Central memory CD4-positive, alpha-beta T cell (primary cell): ENCODE results near the gene PHF23.
A peak's percentile ranks its signal among the peaks of the same experiment; 100 is the strongest.

ENCODE experiments used
- DNase-seq: peaks from one replicate; pipeline ENCODE4 v3.0.0; 2022

PHF23 gene

DNA sequence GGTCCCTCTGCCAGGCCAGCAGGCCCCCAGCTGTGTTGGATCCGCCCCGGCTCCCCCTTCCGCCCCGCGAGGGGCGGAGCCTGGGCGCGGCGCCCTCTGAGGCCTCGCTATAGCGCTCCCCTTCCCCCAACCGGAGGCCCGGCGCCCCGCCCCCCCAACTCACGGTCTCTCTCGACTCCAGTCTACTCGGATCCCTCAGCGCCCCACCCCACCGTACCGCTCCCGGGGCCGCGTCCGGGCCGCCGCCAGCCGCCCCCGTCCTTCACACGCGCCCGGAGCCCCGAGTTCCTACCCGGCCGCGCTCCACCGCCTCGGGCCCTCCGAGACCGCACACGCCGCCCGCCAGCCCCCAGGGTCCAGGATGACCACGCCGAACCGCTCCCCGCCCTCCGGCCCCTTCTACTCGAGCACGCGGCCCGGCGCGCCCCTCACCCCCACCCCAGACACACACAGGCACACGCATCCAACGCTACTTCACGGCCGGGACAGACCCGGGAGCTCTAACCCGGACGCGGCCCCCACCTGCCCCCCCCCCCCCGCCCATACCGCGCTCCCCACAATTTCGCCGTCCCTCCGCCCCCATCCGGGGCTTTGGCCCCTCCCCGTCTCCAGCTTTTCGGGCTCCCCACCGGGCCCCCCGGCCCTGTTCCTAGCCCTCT lies 1.4 kb downstream of the PHF23 start:
- peak; percentile 66 for DNase-seq

DNA sequence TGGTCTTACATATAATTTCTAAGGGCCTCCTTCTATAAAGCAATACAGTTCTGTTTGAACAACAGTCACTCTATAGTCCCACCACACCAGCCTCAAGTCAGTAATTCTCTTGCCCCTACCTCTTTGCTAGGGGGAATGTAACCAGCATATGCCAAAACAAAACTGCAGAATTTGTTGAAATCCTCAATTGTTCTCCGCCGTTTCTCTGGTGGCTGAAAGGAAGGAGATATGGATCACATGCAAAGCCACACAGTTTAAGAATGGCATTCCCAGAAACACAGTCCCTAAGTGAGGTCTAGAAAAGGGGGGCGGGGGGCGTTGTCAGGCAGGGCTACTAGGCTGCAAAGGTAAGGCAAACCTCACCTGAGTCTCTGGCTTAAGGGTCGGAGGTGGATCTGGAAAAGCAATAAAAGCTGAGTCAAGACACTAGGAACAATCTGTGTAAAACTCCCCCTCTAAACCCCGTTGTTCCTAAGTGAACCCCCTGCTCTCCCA lies 1.9 kb downstream of the PHF23 start:
- DNase-seq = no peak

DNA sequence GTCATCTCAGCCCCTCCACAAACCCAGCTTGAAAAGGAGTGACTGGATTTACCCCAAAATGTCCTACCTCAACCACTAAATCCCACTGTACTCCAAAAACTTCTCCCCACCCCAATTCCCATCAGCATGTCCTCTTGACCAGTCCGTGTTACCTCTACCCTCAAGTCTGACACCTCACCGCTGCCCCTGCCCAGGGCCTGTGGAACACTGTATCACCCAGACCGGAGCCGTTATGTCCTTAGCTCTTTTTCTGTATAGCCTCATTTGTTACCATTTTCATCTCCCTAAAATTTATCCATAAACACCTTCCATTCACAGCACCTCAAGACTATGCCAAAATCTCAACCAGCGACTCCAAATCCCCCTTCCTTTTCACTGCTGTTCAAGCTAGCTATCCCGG lies 2.4 kb downstream of the PHF23 start:
- no peak for DNase-seq

DNA sequence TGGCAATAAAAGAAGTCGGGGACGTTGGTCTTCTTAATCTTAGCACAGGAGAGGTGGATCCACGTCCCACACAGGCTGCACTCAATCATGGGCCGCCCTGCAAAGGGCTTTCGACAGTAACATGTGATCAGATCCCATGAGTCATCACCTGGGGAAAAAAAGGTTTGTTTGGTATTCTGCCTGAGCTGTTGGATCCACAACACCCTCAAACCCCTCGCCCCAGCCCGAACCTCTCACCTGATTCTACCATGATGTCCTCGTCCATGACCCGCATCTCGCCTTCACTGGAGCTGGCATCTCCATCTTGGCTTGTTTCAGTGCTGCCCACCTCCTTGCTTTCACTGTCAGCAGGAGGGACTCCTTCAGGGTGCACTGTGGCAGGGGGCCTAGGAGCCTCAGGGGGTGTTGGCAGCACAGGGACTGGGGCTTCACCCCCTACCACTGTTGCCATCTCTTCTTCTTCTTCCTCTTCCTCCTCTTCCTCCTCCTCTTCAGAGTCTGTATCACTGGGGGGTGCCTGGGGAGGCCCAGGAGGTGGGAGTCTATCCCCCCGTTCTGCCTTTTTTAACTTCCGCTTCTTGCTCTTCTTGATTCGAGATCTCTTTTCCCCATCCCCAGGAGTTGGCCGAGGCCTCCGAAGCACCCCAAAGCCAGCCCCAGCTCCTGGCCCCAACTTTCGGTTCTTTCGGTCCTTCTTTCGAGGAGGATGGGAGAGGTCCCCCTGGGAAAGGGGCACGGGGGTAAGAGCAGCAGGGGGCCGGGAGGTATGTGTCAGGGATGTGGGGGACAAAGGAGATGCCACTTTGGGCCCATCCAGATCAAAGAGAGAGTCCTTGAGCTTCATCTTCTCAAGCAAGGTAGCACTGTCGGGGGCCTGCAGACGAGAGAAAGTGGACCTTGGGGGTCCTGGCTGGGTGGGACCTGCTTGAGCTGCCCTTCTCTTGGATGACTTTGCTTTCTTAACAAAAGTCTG lies 3.3 kb downstream of the PHF23 start:
- no peak for DNase-seq

DNA sequence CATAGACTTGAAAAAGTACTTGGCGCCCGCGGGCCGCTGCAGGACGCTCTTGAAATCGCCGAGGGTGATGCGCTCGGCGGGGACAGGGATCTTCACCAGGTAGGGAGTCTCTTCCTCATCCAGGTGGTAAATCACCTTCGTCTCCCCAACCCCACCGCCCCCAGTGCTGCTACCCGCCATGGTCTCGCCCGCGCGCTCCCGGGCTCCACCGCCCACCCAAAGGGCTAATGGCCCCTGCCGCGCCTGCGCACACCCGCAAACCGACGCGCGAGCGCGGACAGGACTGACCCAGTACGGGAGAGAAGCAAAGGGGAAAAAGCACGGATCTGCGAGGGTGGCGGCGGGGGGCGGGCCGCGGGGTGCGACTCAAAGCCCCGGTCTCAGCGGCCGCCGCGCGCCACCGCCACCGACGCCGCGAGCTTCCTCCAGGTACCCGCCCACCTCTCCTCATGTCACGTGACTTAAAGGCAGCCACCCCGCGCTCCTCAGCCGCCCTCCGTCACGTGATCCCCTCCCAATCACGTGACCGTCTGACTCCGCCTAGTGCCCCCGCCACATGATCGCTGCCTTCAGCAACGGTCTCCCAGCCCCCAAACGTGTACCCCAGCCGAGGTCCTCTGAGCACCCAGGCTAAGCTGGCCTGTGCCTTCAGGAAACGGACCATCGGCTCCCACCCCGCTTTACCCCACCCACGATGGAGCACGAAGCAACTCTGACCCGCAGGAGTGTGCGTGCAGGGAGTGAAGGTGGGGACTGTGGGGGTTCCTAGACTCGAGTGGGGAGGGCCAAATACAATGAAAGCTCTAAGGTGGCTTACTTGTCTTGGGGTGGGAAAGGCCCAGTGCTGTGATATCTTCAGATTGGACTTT lies 4.9 kb downstream of the PHF23 start, which contains the start of gene DVL2:
Gene DVL2, minus strand, starts transcription at position 435 of the 869 bp plus-strand sequence. Its CDS starts 255 bp downstream, at position 180.
- DNase-seq = peak; percentile 93

DNA sequence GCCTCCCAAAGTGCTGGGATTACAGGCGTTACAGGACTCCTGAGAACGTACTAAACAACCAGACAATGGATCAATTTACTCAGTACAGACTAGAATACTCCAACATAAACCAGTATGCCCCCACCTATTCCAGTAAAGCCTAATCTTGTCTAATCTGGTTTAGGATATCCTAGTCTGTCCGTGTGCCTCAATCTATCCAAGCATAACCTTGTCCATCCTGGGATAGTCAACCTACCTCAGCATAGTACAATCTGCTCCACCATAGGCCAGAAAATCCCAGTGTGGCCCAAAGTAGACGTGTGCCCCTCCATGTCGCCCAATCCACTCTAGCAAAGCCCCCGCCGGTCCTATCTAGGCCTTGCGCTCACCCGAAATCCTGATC lies 5.6 kb downstream of the PHF23 start:
- DNase-seq = no peak

DNA sequence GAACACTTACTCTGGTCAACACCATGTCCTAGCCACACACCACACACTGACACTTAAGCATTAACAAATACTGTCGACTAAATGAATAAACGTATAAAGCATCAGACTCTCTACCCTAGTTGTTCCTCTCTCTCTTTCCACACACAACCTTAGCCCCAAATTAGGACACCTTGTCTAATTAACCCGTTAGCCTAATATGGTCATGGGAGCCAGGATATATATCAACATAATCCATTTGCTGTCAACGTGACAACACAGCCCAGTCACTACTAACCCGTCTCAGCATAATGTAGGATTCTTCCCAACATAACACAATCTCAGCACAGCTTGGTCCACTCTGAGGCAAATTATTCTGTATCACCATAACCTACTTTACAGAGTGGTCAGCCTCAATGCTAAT lies 7.1 kb downstream of the PHF23 start:
- DNase-seq = no peak

DNA sequence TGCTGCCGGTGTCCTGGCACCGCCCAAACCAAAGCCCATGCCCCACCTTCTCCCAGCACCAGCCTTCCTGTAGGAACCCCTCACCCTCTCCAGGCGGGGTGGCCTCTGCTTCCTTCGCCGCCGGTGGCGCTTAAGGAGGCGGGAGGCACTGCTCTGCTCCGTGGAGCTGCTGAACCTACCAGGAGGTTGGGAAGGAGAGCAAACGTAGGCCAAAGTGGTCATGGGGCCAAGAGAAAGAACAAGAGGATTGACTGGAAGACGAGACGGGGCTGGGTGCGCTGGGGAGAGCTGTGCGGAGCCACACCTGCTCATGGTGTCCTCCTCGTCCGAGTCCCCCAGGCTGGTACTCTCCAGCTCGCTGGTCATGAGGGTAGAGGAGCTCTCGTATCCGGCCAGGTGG lies 9.8 kb downstream of the PHF23 start:
- DNase-seq = no peak

DNA sequence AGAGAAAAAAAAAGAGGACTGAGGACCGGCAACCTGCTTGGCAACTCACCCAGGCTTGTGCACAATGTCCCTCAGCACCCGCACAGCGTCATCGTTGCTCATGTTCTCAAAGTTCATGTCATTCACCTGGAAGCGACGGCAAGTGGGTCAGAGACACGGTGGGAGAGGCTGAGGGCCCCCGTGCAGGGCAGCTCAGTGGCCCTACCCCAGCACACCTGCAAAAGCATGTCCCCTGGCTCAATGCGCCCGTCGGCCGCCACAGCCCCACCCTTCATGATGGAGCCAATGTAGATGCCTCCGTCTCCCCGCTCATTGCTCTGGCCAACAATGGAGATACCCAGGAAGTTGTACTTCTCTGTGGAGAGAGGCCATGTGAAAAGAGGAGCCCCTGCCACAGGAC lies 10.3 kb downstream of the PHF23 start:
- DNase-seq = no peak

DNA sequence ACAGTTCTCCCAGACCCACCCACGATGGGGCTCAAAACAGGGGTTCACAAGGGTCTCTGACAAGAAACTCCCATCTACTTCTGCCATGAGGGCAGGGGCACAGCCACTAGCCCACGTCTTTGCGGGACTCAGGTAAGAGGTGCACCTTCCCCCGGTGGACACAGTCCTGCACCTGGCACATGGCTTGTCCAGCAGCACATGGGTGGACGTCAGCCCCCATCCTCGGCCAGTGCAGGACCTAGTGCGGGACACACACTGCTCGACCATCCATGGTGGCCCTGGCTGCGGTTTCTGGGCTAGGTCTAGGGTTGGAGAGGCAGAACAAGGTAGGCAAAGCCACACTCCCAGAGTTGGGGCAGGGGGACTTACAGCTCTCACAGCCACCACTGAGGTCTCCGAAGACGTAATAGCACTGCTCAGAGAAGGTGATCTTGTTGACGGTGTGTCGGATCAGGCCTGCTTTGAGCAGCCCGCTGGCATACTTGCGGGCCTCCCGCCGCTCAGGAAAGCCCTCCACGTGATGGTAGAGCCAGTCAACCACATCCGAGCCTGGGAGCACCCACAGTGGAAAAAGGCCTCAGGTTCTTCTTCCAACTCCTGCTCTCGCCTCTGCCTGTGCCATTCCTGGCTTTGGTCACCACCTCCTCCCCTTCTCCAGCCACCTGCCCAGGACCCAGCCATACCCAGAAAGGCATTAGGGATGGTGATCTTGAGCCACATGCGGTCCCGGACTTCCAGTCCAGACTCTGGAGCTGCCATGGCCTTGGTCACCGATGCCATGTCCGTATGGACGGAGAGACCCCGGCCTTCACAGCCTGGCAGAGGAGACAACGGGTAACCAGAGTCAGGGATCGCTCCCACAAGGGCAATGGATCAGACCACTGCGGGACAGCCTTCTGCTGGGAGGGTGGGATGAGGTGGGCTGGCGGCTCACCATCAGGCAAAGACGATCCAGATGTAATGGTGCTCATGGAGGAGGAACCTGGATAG lies 12.2 kb downstream of the PHF23 start:
- DNase-seq = no peak

DNA sequence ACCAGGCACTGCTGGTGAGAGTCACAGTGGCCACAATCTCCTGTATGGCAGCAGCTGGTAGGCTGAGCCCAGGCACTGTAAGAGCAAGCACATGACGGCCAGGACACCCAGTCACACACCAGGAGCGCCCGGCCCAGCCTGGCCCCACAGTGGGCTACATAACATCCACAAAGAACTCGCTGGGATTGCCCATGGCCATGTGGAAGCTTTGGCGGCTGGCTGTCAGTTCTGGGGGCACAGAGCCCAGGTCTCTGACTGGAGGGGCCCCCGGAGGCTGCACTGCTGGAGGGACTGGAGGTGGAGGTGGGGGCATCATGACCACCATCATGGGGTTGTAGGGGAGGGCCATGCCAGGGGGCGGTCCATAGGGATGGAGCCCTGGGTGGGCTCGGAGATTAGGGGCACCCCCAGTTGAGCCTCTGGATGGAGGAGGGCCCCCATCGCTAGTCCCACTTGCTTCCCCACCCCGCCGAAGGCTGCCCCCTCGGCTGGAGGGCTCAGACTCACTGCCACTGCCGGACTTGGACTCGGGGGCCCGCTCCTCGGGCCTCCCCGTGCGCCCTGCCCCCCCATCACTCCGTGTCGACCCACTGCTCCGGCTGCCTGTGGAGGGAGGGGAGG lies 13.4 kb downstream of the PHF23 start:
- DNase-seq = no peak

DNA sequence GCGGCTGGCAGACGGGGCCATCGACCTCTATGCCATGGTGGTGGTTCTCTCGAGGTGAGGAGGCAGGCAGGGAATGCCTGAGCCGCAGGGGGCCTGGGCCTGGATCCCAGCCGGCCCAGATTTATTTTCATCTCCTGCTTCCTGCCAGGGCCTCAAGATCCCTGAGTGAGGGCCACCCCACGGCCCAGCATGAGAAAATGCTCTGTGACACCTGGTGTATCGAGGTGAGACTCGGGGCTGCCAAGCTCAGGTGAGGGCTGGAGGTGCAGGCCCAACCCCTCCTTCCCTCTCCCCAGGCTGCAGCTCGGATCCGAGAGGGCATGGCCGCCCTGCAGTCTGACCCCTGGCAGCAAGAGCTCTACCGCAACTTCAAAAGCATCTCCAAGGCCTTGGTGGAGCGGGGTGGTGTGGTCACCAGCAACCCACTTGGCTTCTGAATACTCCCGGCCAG lies 14.6 kb downstream of the PHF23 start:
- DNase-seq = no peak

DNA sequence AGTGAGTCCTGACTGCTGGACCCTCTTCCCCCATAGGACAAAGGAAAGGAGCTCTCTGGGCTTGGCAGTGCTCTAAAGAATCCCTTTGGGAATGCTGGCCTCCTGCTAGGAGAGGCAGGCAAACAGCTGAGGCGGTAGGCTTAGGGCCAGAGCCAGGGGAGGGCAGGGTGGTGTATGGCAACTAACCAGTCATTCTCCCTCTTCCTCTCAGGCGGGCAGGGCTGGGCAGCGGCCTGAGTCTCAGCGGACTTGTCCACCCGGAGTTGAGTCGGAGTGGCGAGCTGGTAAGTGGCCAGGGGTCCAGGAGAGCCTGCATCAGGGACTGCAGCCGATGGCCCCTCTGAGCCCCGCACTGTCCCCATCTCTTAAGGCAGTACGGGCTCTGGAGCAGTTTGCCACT lies 15.1 kb downstream of the PHF23 start:
- no peak for DNase-seq

DNA sequence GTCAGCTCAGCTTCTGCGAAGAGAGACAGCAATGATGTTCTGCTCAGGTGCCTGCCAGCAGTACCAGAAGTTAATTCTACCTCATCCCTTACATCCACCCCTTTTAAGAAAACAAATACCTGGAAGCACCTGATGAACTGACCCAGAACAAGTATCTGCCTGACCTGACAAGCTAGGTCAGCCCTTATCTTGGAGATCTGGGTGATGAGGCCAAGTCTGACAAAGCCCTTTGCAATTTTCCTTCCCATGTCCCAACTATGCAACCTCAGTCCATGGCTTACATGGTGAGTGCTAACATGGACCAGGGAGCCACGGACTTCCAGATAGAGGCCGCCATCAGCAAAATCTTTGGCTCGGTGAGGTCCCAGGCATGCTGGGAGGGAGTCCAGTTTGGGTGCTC lies 15.9 kb downstream of the PHF23 start:
- DNase-seq = no peak

DNA sequence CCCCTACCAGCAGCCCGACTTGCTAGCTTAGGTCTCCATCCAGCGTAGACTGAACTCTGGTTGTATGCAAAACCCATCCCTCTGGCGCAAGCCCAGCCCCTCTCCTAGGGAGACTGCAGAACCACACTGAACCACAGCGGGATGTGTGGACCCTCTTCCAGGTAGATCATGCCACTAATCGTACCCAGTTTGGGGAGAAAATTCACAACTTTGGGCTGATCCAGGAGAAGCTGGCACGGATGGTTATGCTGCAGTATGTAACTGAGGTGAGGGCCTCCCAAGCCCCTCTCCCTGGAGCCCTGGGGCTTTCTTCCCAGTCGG lies 16.3 kb downstream of the PHF23 start:
- DNase-seq = no peak

DNA sequence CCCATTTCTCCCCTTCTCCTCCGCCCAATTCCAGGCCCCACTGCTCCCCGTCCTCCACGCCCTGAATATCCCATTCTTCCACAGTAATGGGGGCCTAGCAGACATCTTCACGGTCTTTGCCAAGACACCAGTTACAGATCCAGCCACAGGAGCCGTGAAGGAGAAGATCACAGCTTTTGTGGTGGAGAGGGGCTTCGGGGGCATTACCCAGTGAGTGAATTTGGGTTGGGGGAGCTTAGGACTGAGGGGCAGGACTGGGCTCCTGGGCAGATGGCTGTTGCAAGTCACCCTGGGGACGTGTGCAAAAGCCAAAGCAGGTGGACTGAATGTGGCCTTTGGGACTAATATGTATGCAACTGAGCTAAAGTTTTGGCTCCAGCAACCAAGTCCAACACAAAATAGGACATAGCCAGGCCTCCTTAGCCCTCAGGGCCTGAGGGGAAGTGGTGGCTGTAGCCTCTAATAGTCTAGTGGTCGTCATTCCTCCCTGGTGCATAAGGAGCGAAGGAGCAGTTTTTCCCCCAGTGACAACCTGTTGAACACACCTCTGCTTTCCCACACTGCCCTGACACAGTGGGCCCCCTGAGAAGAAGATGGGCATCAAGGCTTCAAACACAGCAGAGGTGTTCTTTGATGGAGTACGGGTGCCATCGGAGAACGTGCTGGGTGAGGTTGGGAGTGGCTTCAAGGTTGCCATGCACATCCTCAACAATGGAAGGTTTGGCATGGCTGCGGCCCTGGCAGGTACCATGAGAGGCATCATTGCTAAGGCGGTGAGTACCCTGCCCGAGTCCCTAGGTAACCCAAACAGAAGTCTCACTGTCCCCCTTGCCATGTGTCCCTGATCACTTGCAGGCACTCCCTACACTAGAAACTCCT lies 16.9 kb downstream of the PHF23 start:
- no peak for DNase-seq

DNA sequence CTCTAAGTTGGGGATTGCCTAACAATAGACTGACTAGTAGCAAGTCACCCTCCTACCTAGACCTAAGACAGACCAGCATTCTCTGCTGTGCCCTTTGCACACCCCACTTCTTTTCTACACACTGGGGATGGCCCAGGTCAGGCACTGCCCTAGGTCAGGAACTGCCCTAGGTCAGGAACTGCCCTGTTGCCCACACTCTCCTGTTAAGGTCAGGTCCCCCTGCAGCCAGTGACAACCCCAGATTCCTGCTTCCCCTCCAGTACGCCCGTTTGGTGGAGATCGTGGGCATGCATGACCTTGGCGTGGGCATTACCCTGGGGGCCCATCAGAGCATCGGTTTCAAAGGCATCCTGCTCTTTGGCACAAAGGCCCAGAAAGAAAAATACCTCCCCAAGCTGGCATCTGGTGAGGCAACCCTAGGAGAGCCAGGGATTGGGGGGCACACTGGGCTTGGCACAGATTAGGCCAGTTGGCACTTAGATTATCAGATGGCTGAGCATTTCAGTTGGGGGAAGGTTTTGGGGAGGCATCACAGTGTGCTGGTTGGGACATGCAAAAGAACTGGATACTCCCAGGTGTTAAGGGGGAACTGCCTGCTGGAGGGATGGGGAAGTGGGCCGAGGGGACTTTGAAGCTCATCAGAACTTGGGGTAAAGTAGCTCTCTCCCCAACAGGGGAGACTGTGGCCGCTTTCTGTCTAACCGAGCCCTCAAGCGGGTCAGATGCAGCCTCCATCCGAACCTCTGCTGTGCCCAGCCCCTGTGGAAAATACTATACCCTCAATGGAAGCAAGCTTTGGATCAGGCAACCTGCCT lies 17.8 kb downstream of the PHF23 start:
- no peak for DNase-seq

DNA sequence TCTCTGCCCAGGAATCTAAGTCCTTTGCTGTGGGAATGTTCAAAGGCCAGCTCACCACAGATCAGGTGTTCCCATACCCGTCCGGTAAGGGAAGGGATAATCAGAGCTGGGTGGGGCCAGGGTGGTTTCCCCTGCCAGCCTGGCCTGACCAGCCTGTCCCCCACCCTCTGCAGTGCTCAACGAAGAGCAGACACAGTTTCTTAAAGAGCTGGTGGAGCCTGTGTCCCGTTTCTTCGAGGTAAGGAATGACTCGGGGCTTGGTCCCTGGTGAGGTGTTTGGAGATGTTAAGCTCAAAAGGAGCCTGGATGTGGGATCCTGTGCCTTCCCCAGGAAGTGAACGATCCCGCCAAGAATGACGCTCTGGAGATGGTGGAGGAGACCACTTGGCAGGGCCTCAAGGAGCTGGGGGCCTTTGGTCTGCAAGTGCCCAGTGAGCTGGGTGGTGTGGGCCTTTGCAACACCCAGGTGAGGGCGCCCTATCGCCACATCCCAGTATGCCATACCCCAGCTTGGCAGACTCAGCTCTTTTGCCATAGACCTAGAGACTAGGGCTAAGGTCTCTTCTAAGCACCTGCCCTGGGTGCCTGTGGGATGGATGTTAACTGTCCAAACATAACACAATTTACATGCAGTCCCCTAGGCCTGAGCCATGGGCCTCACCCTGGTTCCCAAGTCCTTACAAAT lies 18.5 kb downstream of the PHF23 start:
- DNase-seq = peak; percentile 45
